ENCODE data around the gene C10orf67. TPM values are rescaled to one million over a fixed set of nuclear protein-coding genes. Genes with fewer than 3 reads are reported as not detected.

C10orf67 gene
- total and polyA plus RNA-seq, 9 of the 15 experiments (the other 6 are each of a cell fraction or from before 2014, with no cell fraction given) = not detected

GRCh38 chr10:23203369-23204325, 140.9 kb downstream of the C10orf67 start:
- FAIRE-seq (no peak), ATAC-seq (no peak), DNase-seq (ENCODE audit: extremely low read depth in 1 of 4, low spot score in 3 of 4) (no peak)
- Histone ChIP-seq H3K9me1 (ENCODE audit: control insufficient read depth, insufficient read depth, low read length) (no peaks in the 10 kb centered on the region), H3K27ac (ENCODE audit: extremely low read depth, low read depth, low read length) (no peak overlapping the region), H4K20me1 (replicated peaks; ENCODE audit: control insufficient read depth, insufficient read depth, low read length) (no peaks in the 10 kb centered on the region; the same call in 1 of the 2 replicates), H3K79me2 (ENCODE audit: control insufficient read depth, insufficient read depth, low read length) (no peaks in the 10 kb centered on the region), H3K4me3 (no peak overlapping the region), H3K4me1 (replicated peaks in 1 of 2; ENCODE audit: control insufficient read depth in 2 of 2, insufficient read depth in 2 of 2, low read length in 2 of 2) (peaks cover 0 to 9% of the 10 kb centered on the region in 2 experiments; a peak in 1 of 5 replicates), H3K9ac (ENCODE audit: insufficient read depth in 1 of 2, low read depth in 2 of 2, low read length in 2 of 2) (no peak overlapping the region), H3K4me2 (ENCODE audit: insufficient read depth, low read length) (no peak overlapping the region), H3K27me3 (ENCODE audit: control insufficient read depth in 2 of 2, insufficient read depth in 2 of 2, low read length in 2 of 2) (peaks cover 4 to 37% of the 10 kb centered on the region in 2 experiments; a peak in 3 of 5 replicates), H3K36me3 (ENCODE audit: control insufficient read depth, insufficient read depth, low read length) (no peaks in the 10 kb centered on the region), H2AFZ (ENCODE audit: low read depth, low read length) (no peak overlapping the region), H3K9me3 (replicated peaks; ENCODE audit: control insufficient read depth, insufficient read depth, low read depth, low read length) (no peaks in the 10 kb centered on the region)
- whole genome bisulfite sequencing (ENCODE audit: insufficient coverage, low coverage, missing lambda C conversion rate) = 2% methylated on average over 29 of the region's 29 CpGs
- POLR2A ChIA-PET = interaction anchor here (0.6 kb wide), 1 partner anchor 1040 kb away, joined by 3 read pairs; no protein-coding TSS in a partner anchor
- CTCF ChIA-PET (ENCODE audit: low intra/inter-chr PET ratio) = no interaction called here
- in situ Hi-C loops (cut with MboI) (no loop called here), intact Hi-C loops (cut with micrococcal nuclease) (no loop called here)
- BruUV-seq (replicated peaks) = no TSS peak
- TF ChIP-seq HLTF (IDR thresholded peaks at IDR 0.05) (no peak), CHD4 (IDR thresholded peaks at IDR 0.05; ENCODE audit: insufficient read depth, insufficient replicate concordance, low read depth, low read length, poor library complexity, severe bottlenecking) (no peak), ZNF408 (CRISPR knock-in tag; IDR thresholded peaks at IDR 0.05; ENCODE audit: low read depth) (no peak), RNF219 (CRISPR knock-in tag; IDR thresholded peaks at IDR 0.05) (no peak), SIN3A (IDR thresholded peaks at IDR 0.05; ENCODE audit: borderline replicate concordance in 2 of 2, control insufficient read depth in 1 of 2, low read depth in 2 of 2, low read length in 2 of 2) (no peak), ZNF511 (CRISPR knock-in tag; IDR thresholded peaks at IDR 0.05) (no peak), NFE2L1 (tag; IDR thresholded peaks at IDR 0.05; ENCODE audit: borderline replicate concordance, low read depth) (no peak), FUS (optimal IDR thresholded peaks at IDR 0.05; ENCODE audit: low read depth, low read length) (no peak)
- TF ChIP-seq, protein P1, sequence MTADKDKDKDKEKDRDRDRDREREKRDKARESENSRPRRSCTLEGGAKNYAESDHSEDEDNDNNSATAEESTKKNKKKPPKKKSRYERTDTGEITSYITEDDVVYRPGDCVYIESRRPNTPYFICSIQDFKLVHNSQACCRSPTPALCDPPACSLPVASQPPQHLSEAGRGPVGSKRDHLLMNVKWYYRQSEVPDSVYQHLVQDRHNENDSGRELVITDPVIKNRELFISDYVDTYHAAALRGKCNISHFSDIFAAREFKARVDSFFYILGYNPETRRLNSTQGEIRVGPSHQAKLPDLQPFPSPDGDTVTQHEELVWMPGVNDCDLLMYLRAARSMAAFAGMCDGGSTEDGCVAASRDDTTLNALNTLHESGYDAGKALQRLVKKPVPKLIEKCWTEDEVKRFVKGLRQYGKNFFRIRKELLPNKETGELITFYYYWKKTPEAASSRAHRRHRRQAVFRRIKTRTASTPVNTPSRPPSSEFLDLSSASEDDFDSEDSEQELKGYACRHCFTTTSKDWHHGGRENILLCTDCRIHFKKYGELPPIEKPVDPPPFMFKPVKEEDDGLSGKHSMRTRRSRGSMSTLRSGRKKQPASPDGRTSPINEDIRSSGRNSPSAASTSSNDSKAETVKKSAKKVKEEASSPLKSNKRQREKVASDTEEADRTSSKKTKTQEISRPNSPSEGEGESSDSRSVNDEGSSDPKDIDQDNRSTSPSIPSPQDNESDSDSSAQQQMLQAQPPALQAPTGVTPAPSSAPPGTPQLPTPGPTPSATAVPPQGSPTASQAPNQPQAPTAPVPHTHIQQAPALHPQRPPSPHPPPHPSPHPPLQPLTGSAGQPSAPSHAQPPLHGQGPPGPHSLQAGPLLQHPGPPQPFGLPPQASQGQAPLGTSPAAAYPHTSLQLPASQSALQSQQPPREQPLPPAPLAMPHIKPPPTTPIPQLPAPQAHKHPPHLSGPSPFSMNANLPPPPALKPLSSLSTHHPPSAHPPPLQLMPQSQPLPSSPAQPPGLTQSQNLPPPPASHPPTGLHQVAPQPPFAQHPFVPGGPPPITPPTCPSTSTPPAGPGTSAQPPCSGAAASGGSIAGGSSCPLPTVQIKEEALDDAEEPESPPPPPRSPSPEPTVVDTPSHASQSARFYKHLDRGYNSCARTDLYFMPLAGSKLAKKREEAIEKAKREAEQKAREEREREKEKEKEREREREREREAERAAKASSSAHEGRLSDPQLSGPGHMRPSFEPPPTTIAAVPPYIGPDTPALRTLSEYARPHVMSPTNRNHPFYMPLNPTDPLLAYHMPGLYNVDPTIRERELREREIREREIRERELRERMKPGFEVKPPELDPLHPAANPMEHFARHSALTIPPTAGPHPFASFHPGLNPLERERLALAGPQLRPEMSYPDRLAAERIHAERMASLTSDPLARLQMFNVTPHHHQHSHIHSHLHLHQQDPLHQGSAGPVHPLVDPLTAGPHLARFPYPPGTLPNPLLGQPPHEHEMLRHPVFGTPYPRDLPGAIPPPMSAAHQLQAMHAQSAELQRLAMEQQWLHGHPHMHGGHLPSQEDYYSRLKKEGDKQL (CRISPR knock-in tag; IDR thresholded peaks at IDR 0.05; ENCODE audit: borderline replicate concordance) = no peak

All from K562 (cell line).